ENCODE measurements around the gene HIBCH. TPM values are rescaled to one million over a fixed set of nuclear protein-coding genes. Genes with fewer than 3 reads are reported as not detected.

HIBCH gene
- total and polyA plus RNA-seq, 4 donors = 20.2 to 65.2 (median 32.8) TPM

DNA sequence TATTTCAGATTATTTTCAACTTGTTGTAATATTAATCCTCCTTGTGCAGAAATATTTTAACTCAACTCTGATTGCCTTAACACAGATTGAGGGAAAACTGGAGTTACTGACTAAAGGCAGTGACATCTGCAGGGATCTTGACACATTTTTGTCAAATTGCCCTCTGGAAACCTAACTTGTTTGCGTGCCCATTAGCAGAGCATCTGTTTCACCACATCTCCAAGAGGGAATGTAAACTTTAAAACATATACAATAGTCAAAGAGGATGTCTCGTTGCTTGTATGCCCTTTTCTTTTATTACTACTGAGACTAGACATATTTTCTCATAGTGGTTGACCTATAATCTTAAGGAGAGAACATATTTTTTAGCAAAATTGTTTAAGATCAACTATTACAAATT lies 38.0 kb upstream of the HIBCH start (continued):
- TF ChIP-seq FOXA2 (IDR thresholded peaks at IDR 0.05) (no peak), RXRA (IDR thresholded peaks at IDR 0.05) (no peak), NR2F2 (IDR thresholded peaks at IDR 0.05) (no peak)
- TF ChIP-seq, protein P1, sequence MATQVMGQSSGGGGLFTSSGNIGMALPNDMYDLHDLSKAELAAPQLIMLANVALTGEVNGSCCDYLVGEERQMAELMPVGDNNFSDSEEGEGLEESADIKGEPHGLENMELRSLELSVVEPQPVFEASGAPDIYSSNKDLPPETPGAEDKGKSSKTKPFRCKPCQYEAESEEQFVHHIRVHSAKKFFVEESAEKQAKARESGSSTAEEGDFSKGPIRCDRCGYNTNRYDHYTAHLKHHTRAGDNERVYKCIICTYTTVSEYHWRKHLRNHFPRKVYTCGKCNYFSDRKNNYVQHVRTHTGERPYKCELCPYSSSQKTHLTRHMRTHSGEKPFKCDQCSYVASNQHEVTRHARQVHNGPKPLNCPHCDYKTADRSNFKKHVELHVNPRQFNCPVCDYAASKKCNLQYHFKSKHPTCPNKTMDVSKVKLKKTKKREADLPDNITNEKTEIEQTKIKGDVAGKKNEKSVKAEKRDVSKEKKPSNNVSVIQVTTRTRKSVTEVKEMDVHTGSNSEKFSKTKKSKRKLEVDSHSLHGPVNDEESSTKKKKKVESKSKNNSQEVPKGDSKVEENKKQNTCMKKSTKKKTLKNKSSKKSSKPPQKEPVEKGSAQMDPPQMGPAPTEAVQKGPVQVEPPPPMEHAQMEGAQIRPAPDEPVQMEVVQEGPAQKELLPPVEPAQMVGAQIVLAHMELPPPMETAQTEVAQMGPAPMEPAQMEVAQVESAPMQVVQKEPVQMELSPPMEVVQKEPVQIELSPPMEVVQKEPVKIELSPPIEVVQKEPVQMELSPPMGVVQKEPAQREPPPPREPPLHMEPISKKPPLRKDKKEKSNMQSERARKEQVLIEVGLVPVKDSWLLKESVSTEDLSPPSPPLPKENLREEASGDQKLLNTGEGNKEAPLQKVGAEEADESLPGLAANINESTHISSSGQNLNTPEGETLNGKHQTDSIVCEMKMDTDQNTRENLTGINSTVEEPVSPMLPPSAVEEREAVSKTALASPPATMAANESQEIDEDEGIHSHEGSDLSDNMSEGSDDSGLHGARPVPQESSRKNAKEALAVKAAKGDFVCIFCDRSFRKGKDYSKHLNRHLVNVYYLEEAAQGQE (IDR thresholded peaks at IDR 0.05) = no peak

DNA sequence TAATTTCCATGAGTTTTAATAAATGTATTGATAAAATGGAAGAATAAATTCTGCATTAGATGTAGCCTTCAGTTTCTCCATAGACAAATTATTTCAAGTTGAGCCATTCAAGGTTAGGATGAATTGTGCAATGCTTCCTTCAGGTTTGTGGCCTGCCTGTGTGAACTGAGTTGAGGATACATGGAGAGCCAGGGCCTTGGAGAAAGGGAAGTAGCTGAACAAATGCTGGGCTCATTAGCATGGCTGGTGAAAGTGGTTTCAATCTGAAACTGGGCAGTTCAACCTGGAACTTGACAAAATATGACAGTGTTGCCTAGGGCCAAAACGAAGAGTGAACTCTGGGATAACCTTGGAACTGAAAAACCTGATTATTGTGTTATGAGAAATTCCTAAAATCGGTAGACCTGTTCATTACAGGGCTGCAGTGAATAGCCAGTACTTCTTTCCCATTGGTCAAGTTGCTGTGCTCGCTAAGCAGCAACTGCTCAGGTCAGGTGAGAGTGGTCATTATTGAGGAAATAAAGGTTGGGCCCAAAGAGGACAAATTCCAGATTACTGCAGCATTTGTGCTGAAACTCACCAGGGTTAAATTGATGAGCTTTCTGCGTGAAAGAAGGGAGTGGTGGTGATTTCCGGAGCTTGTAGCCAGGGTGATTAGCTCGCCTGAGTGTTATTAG lies 36.5 kb upstream of the HIBCH start:
- DNase-seq (ENCODE audit: low spot score) = no peak
- H3K36me3 ChIP-seq (ENCODE audit: control insufficient read depth in 4 of 4, insufficient read depth in 3 of 4, low read depth in 1 of 4, low read length in 3 of 4) = peaks cover 0 to 2% (median 0%) of the 10 kb centered on the region in 4 donors
- no peaks in the 10 kb centered on the region for H3K27me3 ChIP-seq (ENCODE audit: control insufficient read depth in 4 of 4, insufficient read depth in 4 of 4, low read length in 3 of 4)
- TF ChIP-seq, protein P1 (IDR thresholded peaks at IDR 0.05) = no peak
- TF ChIP-seq SP1 (IDR thresholded peaks at IDR 0.05) (peak; percentile 45), HNF4A (conservative IDR thresholded peaks at IDR 0.05) (peak; percentile 65 to 67), RXRA (IDR thresholded peaks at IDR 0.05) (peak; percentile 34 to 38)
- WGBS = 42% methylated on average over 6 of the region's 6 CpGs
- no peaks in the 10 kb centered on the region for H3K9me3 ChIP-seq (ENCODE audit: control insufficient read depth in 4 of 4, low read length in 3 of 4)
- no peak overlapping the region for H3K4me3 ChIP-seq (ENCODE audit: low read depth in 1 of 3, low read length in 3 of 3)
- H3K27ac ChIP-seq (ENCODE audit: low read depth in 1 of 2, low read length in 2 of 2) = peak overlapping the region; percentile 39 to 58
- H3K9ac ChIP-seq (ENCODE audit: low read depth in 1 of 2, low read length in 2 of 2) = no peak overlapping the region
- peaks cover 15 to 54% (median 38%) of the 10 kb centered on the region in 4 donors for H3K4me1 ChIP-seq (ENCODE audit: control insufficient read depth in 4 of 4, insufficient read depth in 4 of 4, low read length in 3 of 4)

DNA sequence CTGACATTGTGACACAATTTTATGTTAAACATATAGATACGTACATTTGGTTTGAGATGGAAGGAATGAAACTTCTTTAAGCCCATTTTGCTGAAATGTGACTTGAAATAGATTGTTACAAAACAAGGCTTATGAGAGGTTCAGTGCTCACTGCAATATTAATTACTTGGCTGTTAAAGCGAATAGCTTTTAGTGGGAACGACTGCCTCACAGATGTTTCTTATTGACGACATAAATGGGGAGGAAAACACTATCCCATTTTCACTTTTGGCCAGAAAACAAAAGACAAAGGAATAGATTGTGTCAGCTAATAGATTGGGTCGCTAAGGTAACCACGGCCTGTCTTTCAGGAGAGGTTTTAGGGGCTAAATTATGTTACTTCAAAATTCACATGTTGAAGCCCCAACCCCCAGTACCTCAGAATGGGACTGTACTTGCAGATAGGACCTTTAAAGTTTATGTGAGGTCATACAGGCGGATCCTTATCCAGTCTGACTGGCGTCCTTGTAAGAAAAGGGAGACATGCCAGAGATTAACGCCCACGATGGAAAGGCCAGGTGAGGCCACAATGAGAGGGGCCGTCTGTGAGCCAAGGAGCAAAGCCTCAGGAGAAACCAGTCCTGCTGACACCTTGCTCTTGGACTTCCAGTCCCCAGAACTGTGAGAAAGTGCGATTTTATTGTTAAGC lies 34.5 kb upstream of the HIBCH start:
- no peaks in the 10 kb centered on the region for H3K9me3 ChIP-seq (ENCODE audit: control insufficient read depth in 4 of 4, low read length in 3 of 4)
- no peak overlapping the region for H3K9ac ChIP-seq (ENCODE audit: low read depth in 1 of 2, low read length in 2 of 2)
- peaks cover 0 to 1% (median 0%) of the 10 kb centered on the region in 4 donors for H3K36me3 ChIP-seq (ENCODE audit: control insufficient read depth in 4 of 4, insufficient read depth in 3 of 4, low read depth in 1 of 4, low read length in 3 of 4)
- no peak for TF ChIP-seq EGR1 (IDR thresholded peaks at IDR 0.05; ENCODE audit: low read depth in 2 of 2)
- 67% methylated on average over 12 of the region's 12 CpGs for WGBS
- no peak overlapping the region for H3K4me3 ChIP-seq (ENCODE audit: low read depth in 1 of 3, low read length in 3 of 3)
- DNase-seq (ENCODE audit: low spot score) = no peak
- peaks cover 15 to 44% (median 27%) of the 10 kb centered on the region in 4 donors for H3K4me1 ChIP-seq (ENCODE audit: control insufficient read depth in 4 of 4, insufficient read depth in 4 of 4, low read length in 3 of 4)
- peak overlapping the region; percentile 25 to 88 for H3K27ac ChIP-seq (ENCODE audit: low read depth in 1 of 2, low read length in 2 of 2)
- no peaks in the 10 kb centered on the region for H3K27me3 ChIP-seq (ENCODE audit: control insufficient read depth in 4 of 4, insufficient read depth in 4 of 4, low read length in 3 of 4)

Data from liver (tissue), 9 donors.